ENCODE measurements around the gene HEMK1.

DNA sequence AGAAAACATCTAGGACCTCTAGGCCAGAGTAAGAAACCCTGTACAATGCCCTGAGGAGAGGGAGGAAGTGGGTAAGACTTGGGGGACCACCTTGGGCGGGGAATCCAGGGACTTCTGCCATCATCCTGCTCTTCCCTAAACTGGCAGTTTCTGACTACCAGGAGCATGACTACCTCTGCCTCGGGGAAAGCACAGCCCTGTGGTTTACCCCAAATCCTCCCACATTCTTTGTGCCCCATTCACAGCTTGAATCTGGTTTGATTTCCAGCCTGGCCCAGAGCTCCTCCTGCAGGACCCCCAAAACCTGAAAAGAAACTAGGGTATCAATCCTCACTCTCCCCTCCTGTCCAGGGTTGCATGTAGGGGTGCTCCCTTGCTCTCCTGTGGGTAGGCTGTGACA, 6.5 kb upstream of the HEMK1 start:
- TF ChIP-seq, protein P1, sequence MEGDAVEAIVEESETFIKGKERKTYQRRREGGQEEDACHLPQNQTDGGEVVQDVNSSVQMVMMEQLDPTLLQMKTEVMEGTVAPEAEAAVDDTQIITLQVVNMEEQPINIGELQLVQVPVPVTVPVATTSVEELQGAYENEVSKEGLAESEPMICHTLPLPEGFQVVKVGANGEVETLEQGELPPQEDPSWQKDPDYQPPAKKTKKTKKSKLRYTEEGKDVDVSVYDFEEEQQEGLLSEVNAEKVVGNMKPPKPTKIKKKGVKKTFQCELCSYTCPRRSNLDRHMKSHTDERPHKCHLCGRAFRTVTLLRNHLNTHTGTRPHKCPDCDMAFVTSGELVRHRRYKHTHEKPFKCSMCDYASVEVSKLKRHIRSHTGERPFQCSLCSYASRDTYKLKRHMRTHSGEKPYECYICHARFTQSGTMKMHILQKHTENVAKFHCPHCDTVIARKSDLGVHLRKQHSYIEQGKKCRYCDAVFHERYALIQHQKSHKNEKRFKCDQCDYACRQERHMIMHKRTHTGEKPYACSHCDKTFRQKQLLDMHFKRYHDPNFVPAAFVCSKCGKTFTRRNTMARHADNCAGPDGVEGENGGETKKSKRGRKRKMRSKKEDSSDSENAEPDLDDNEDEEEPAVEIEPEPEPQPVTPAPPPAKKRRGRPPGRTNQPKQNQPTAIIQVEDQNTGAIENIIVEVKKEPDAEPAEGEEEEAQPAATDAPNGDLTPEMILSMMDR (conservative IDR thresholded peaks at IDR 0.05; ENCODE audit: low read depth, low read length) = no peak
- TF ChIP-seq EZH2 (IDR thresholded peaks at IDR 0.05; ENCODE audit: low read length, unreplicated experiment) (no peak), EZH2phosphoT487 (IDR thresholded peaks at IDR 0.05; ENCODE audit: borderline replicate concordance, low read length) (no peak)
